HCT116 (cell line): Measurements from ENCODE around the gene EIF2B2.

Experiments used
- CBX3 ChIP-seq: IDR thresholded peaks from 2 replicates; pipeline ENCODE4 v1.6.1; 2012; ENCODE audit warnings: low read depth
- EGR1 ChIP-seq: IDR thresholded peaks from 2 replicates; pipeline ENCODE4 v1.6.1; 2012; ENCODE audit warnings: low read depth
- ELF1 ChIP-seq: IDR thresholded peaks from 2 replicates; pipeline ENCODE4 v1.6.1; 2012; ENCODE audit warnings: low read depth, borderline replicate concordance
- EZH2 ChIP-seq: fragments of 200-600 bp; sonication (generic); IDR thresholded peaks from 2 replicates; pipeline ENCODE4 v1.6.1; 2017; ENCODE audit warnings: antibody characterized with exemption, mixed run types
- EZH2phosphoT487 ChIP-seq: fragments of 200-600 bp; IDR thresholded peaks from 2 replicates; pipeline ENCODE4 v1.6.1; 2018; ENCODE audit warnings: antibody characterized with exemption, borderline replicate concordance
- POLR2A ChIP-seq: IDR thresholded peaks from 2 replicates; pipeline ENCODE4 v1.7.0; 2011; ENCODE audit warnings: borderline replicate concordance; ENCODE audit not compliant: insufficient read depth, insufficient read length; ENCODE audit errors: extremely low read depth
- POLR2AphosphoS5 ChIP-seq: IDR thresholded peaks from 2 replicates; pipeline ENCODE4 v1.6.1; 2011; ENCODE audit warnings: mild to moderate bottlenecking, low read depth, low read length, moderate library complexity
- SP1 ChIP-seq: IDR thresholded peaks from 2 replicates; pipeline ENCODE4 v1.6.1; 2012; ENCODE audit warnings: low read depth
- YY1 ChIP-seq: IDR thresholded peaks from 2 replicates; pipeline ENCODE4 v1.6.1; 2011; ENCODE audit warnings: low read length, low read depth, moderate library complexity, mild to moderate bottlenecking; ENCODE audit not compliant: insufficient replicate concordance; ENCODE audit errors: extremely low read depth
- ZNF274 ChIP-seq: fragments of 200-500 bp; sonication (Bioruptor generic); IDR thresholded peaks from 2 replicates; pipeline ENCODE4 v1.6.1; 2014; ENCODE audit warnings: mild to moderate bottlenecking, low read depth, low read length, inconsistent platforms
- TF ChIP-seq, protein P1 (sequence below), 3 experiments: fragments of 200-600 bp in 1 of 3; sonication (generic) in 1 of 3; IDR thresholded peaks in 2 of 3; conservative IDR thresholded peaks in 1 of 3; 2 replicates each; pipeline ENCODE4 v1.5.1; 2012 to 2017; ENCODE audit warnings: low read depth in 2 of 3, low read length in 2 of 3, antibody characterized with exemption in 1 of 3, borderline replicate concordance in 1 of 3, control low read depth in 1 of 3, mild to moderate bottlenecking in 1 of 3, mixed read lengths in 1 of 3, mixed run types in 1 of 3, moderate library complexity in 1 of 3; ENCODE audit not compliant: insufficient read depth in 1 of 3
- TF ChIP-seq, protein P2 (sequence below): IDR thresholded peaks from 2 replicates; pipeline ENCODE4 v1.6.1; 2012

DNA sequence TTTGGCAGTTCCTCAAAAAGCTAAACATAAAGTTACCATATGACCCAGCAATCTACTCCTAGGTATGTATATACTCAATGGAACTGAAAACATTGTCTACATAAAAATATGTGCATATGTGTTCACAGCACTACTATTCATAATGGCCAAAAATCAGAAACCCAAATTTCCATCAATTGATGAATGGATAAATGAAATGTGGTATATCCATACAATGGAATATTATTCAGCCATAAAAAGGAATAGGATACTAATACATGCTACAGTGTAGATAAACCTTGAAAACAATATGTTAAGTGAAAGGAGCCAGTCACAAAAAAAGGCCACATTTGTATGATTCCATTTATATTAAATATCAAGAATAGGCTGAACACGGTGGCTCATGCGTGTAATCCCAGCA lies 57.7 kb downstream of the EIF2B2 start:
- TF ChIP-seq, protein P1, sequence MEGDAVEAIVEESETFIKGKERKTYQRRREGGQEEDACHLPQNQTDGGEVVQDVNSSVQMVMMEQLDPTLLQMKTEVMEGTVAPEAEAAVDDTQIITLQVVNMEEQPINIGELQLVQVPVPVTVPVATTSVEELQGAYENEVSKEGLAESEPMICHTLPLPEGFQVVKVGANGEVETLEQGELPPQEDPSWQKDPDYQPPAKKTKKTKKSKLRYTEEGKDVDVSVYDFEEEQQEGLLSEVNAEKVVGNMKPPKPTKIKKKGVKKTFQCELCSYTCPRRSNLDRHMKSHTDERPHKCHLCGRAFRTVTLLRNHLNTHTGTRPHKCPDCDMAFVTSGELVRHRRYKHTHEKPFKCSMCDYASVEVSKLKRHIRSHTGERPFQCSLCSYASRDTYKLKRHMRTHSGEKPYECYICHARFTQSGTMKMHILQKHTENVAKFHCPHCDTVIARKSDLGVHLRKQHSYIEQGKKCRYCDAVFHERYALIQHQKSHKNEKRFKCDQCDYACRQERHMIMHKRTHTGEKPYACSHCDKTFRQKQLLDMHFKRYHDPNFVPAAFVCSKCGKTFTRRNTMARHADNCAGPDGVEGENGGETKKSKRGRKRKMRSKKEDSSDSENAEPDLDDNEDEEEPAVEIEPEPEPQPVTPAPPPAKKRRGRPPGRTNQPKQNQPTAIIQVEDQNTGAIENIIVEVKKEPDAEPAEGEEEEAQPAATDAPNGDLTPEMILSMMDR (IDR thresholded peaks at IDR 0.05 in 2 of 3, conservative IDR thresholded peaks at IDR 0.05 in 1 of 3; ENCODE audit: borderline replicate concordance in 1 of 3, insufficient read depth in 1 of 3, low read depth in 2 of 3, low read length in 2 of 3), result no peak
- no peak for TF ChIP-seq SP1
- no peak for TF ChIP-seq ZNF274
- no peak for TF ChIP-seq POLR2A
- no peak for TF ChIP-seq CBX3
- TF ChIP-seq, protein P2, sequence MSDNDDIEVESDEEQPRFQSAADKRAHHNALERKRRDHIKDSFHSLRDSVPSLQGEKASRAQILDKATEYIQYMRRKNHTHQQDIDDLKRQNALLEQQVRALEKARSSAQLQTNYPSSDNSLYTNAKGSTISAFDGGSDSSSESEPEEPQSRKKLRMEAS, result no peak
- no peak for TF ChIP-seq EGR1
- no peak for TF ChIP-seq ELF1
- TF ChIP-seq YY1, result no peak
- TF ChIP-seq POLR2AphosphoS5, result no peak
- TF ChIP-seq EZH2, result no peak
- no peak for TF ChIP-seq EZH2phosphoT487
